ENCODE measurements around the gene NDUFC1.

DNA sequence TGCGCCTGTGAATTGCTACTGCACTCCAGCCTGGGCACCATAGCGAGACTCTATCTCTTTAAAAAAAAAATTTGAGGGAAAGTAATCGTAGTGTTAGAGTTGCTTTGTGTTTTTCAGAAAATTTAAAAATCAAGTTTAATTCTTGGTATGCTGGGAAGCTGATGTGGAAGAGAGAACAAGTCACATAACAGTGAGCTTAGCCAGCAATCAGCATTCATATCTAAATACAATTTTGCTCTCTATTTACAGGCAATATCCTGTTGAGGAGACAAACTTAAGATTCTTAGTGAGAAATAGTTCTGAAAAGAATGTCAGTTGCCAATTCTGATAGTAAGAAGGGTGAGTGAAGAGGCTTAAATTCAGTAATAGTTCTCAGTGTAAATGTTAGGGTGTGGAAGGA, 9.6 kb upstream of the NDUFC1 start:
- TF ChIP-seq, protein P1, sequence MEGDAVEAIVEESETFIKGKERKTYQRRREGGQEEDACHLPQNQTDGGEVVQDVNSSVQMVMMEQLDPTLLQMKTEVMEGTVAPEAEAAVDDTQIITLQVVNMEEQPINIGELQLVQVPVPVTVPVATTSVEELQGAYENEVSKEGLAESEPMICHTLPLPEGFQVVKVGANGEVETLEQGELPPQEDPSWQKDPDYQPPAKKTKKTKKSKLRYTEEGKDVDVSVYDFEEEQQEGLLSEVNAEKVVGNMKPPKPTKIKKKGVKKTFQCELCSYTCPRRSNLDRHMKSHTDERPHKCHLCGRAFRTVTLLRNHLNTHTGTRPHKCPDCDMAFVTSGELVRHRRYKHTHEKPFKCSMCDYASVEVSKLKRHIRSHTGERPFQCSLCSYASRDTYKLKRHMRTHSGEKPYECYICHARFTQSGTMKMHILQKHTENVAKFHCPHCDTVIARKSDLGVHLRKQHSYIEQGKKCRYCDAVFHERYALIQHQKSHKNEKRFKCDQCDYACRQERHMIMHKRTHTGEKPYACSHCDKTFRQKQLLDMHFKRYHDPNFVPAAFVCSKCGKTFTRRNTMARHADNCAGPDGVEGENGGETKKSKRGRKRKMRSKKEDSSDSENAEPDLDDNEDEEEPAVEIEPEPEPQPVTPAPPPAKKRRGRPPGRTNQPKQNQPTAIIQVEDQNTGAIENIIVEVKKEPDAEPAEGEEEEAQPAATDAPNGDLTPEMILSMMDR (IDR thresholded peaks at IDR 0.05) = no peak
- no peak for TF ChIP-seq EZH2 (IDR thresholded peaks at IDR 0.05; ENCODE audit: borderline replicate concordance, insufficient read depth, low read depth, low read length, poor library complexity, severe bottlenecking)
